K562 (cell line): ENCODE data around the gene MYRIP. TPM values are rescaled to one million over a fixed set of nuclear protein-coding genes. Genes with fewer than 3 reads are reported as not detected.

Source experiments
- ARID1B ChIP-seq: fragments of 450-650 bp; IDR thresholded peaks from 2 replicates; pipeline ENCODE4 v1.6.1; 2016; ENCODE audit warnings: antibody characterized with exemption, mild to moderate bottlenecking, inconsistent platforms
- CCAR2 ChIP-seq: fragments of 200-400 bp; formaldehyde crosslinking; IDR thresholded peaks from 2 replicates; pipeline ENCODE4 v1.6.1; 2017; ENCODE audit warnings: mild to moderate bottlenecking, low read depth, low read length
- CXXC5 ChIP-seq: fragments of 250-450 bp; sonication (Bioruptor Pico); IDR thresholded peaks from 2 replicates; pipeline ENCODE4 v1.8.0; 2022; ENCODE audit warnings: inconsistent platforms, mild to moderate bottlenecking, moderate library complexity
- FOXM1 ChIP-seq, 2 experiments: fragments of 450-650 bp in 1 of 2; sonication (generic) in 1 of 2; formaldehyde crosslinking in 1 of 2; IDR thresholded peaks; 2 replicates each; pipeline versions ENCODE4 v1.6.1 to v1.9.0; 2017 to 2022; ENCODE audit warnings: low read depth in 2 of 2, mild to moderate bottlenecking in 2 of 2, missing genetic modification reagents in 1 of 2, moderate library complexity in 1 of 2
- HDAC2 ChIP-seq: fragments of 450-650 bp; IDR thresholded peaks from 2 replicates; pipeline ENCODE4 v1.6.1; 2016; ENCODE audit warnings: mild to moderate bottlenecking
- MAFF ChIP-seq: IDR thresholded peaks from 2 replicates; pipeline ENCODE4 v1.6.1; 2012; ENCODE audit warnings: low read length, improper control_type of control experiment
- MAZ ChIP-seq, 2 experiments: fragments of 450-650 bp in 1 of 2; sonication (generic) in 1 of 2; formaldehyde crosslinking; IDR thresholded peaks in 1 of 2; conservative IDR thresholded peaks in 1 of 2; 2 replicates each; pipeline versions ENCODE4 v1.4.0 to v1.5.0; 2020; ENCODE audit warnings: mild to moderate bottlenecking in 1 of 2, missing genetic modification reagents in 1 of 2
- MCM5 ChIP-seq: fragments of 450-650 bp; IDR thresholded peaks from 2 replicates; pipeline ENCODE4 v1.6.1; 2016; ENCODE audit warnings: low read depth
- PHB2 ChIP-seq: fragments of 450-650 bp; IDR thresholded peaks from 2 replicates; pipeline ENCODE4 v1.6.1; 2017; ENCODE audit warnings: low read depth
- POLR2H ChIP-seq: IDR thresholded peaks from 2 replicates; pipeline ENCODE4 v1.6.1; 2016; ENCODE audit warnings: missing genetic modification characterization, low read depth, mild to moderate bottlenecking, control low read depth, missing compliant biosample characterization, moderate library complexity
- PRMT5 ChIP-seq: sonication (generic); formaldehyde crosslinking; IDR thresholded peaks from 2 replicates; pipeline ENCODE4 v1.5.0; 2020; ENCODE audit warnings: missing genetic modification reagents
- RCOR1 ChIP-seq, 2 experiments: IDR thresholded peaks; 2 replicates each; pipeline ENCODE4 v1.6.1; 2012; ENCODE audit warnings: low read depth in 2 of 2, low read length in 2 of 2, borderline replicate concordance in 1 of 2, improper control_type of control experiment in 1 of 2
- SP2 ChIP-seq: IDR thresholded peaks from 2 replicates; pipeline ENCODE4 v1.6.1; 2011; ENCODE audit warnings: mild to moderate bottlenecking, low read depth, low read length, moderate library complexity; ENCODE audit not compliant: poor library complexity, severe bottlenecking; ENCODE audit errors: extremely low read depth
- TAL1 ChIP-seq: fragments of 450-650 bp; IDR thresholded peaks from 2 replicates; pipeline ENCODE4 v1.6.1; 2016; ENCODE audit warnings: mild to moderate bottlenecking
- XRCC3 ChIP-seq: fragments of 450-650 bp; IDR thresholded peaks from 2 replicates; pipeline ENCODE4 v1.6.1; 2017; ENCODE audit warnings: mild to moderate bottlenecking, moderate library complexity
- ZNF263 ChIP-seq: sonication (generic); formaldehyde crosslinking; IDR thresholded peaks from 2 replicates; pipeline ENCODE4 v1.8.0; 2022; ENCODE audit warnings: mild to moderate bottlenecking, missing genetic modification reagents, borderline replicate concordance
- ZNF274 ChIP-seq: IDR thresholded peaks from 2 replicates; pipeline ENCODE4 v1.6.1; 2011; ENCODE audit warnings: low read depth, mild to moderate bottlenecking, low read length, moderate library complexity, borderline replicate concordance
- ZNF41 ChIP-seq: fragments of 250-450 bp; sonication (Bioruptor Pico); conservative IDR thresholded peaks from 2 replicates; pipeline ENCODE4 v1.4.0; 2020; ENCODE audit warnings: mild to moderate bottlenecking
- ZNF699 ChIP-seq: fragments of 250-450 bp; sonication (Bioruptor Pico); IDR thresholded peaks from 2 replicates; pipeline ENCODE4 v1.8.0; 2021; ENCODE audit warnings: mild to moderate bottlenecking, moderate library complexity; ENCODE audit not compliant: insufficient replicate concordance
- ZNF766 ChIP-seq: fragments of 200-800 bp; sonication (Bioruptor generic); conservative IDR thresholded peaks from 2 replicates; pipeline ENCODE4 v1.6.1; 2016; ENCODE audit warnings: missing genetic modification characterization, missing compliant biosample characterization
- polyA plus RNA-seq, 8 experiments: library from polyadenylated mRNA; depleted of rRNA in 4 of 8; stranded (reverse) in 5 of 8; unstranded in 3 of 8; fragments of >200 nt; fragmentation: Nextera tagmentation in 2 of 8; fragmentation: Illumina TruSeq in 1 of 8; extraction: Ambion mirVana in 2 of 8; extraction: Trizol in 1 of 8; gene quantifications; 2 replicates each; pipeline versions ENCODE4 v1.2.1 to v1.2.3, GENCODE V29; 2011 to 2014; ENCODE audit warnings: inconsistent platforms in 1 of 8, missing spikeins in 1 of 8
- total RNA-seq, 7 experiments: library from RNA; depleted of rRNA in 6 of 7; stranded (reverse); fragments of >200 nt in 6 of 7; fragmentation: Illumina TruSeq in 2 of 7; extraction: Trizol in 2 of 7; gene quantifications; 2 replicates each; pipeline versions ENCODE4 v1.2.1 to v1.2.3, GENCODE V29; 2011 to 2021; ENCODE audit warnings: low replicate concordance in 1 of 7
- TF ChIP-seq, protein P1 (sequence below): fragments of 200-800 bp; sonication (Bioruptor generic); IDR thresholded peaks from 2 replicates; pipeline ENCODE4 v1.6.1; 2017; ENCODE audit warnings: missing genetic modification characterization, missing compliant biosample characterization
- TF ChIP-seq, protein P2 (sequence below): fragments of 450-650 bp; formaldehyde crosslinking; IDR thresholded peaks from 2 replicates; pipeline ENCODE4 v1.4.0; 2020; ENCODE audit warnings: mild to moderate bottlenecking, moderate library complexity
- TF ChIP-seq, protein P3 (sequence below): sonication (generic); formaldehyde crosslinking; IDR thresholded peaks from 2 replicates; pipeline ENCODE4 v1.8.0; 2022; ENCODE audit warnings: missing genetic modification reagents, mild to moderate bottlenecking, moderate library complexity, borderline replicate concordance

The MYRIP gene
- total and polyA plus RNA-seq, 9 of the 15 experiments (the other 6 are each of a cell fraction or from before 2014, with no cell fraction given) = 0.03 to 0.12 TPM; not detected in 7

- TF ChIP-seq POLR2H (tag) (peak; percentile 86), RCOR1 (IDR thresholded peaks at IDR 0.05; ENCODE audit: borderline replicate concordance in 1 of 2, low read depth in 2 of 2, low read length in 2 of 2) (peak in 1 of 2 experiments; percentile 77; a peak in 1 of 4 replicates), MAZ (CRISPR knock-in tag; conservative IDR thresholded peaks at IDR 0.05 in 1 of 2, IDR thresholded peaks at IDR 0.05 in 1 of 2) (peak in 1 of 2 experiments; percentile 42; a peak in 2 of 4 replicates), MAFF (peak; percentile 99), CXXC5 (peak; percentile 55), PHB2 (no peak), ZNF41 (CRISPR knock-in tag) (peak; percentile 59; the same call in 1 of the 2 replicates), ARID1B (peak; percentile 84), TAL1 (peak; percentile 22; the same call in 1 of the 2 replicates), ZNF274 (no peak), HDAC2 (peak; percentile 52; the same call in 1 of the 2 replicates), SP2 (no peak), CCAR2 (no peak), PRMT5 (CRISPR knock-in tag) (no peak), FOXM1 (IDR thresholded peaks at IDR 0.05; ENCODE audit: low read depth) (no peak), FOXM1 (CRISPR knock-in tag; IDR thresholded peaks at IDR 0.05; ENCODE audit: low read depth) (no peak), ZNF263 (CRISPR knock-in tag) (no peak), XRCC3 (no peak), ZNF766 (CRISPR knock-in tag) (peak; percentile 89), MCM5 (no peak), ZNF699 (no peak)
- TF ChIP-seq, protein P1, sequence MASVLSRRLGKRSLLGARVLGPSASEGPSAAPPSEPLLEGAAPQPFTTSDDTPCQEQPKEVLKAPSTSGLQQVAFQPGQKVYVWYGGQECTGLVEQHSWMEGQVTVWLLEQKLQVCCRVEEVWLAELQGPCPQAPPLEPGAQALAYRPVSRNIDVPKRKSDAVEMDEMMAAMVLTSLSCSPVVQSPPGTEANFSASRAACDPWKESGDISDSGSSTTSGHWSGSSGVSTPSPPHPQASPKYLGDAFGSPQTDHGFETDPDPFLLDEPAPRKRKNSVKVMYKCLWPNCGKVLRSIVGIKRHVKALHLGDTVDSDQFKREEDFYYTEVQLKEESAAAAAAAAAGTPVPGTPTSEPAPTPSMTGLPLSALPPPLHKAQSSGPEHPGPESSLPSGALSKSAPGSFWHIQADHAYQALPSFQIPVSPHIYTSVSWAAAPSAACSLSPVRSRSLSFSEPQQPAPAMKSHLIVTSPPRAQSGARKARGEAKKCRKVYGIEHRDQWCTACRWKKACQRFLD (CRISPR knock-in tag) = peak; percentile 95
- TF ChIP-seq, protein P2, sequence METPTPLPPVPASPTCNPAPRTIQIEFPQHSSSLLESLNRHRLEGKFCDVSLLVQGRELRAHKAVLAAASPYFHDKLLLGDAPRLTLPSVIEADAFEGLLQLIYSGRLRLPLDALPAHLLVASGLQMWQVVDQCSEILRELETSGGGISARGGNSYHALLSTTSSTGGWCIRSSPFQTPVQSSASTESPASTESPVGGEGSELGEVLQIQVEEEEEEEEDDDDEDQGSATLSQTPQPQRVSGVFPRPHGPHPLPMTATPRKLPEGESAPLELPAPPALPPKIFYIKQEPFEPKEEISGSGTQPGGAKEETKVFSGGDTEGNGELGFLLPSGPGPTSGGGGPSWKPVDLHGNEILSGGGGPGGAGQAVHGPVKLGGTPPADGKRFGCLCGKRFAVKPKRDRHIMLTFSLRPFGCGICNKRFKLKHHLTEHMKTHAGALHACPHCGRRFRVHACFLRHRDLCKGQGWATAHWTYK (CRISPR knock-in tag) = peak; percentile 70; the same call in 1 of the 2 replicates
- TF ChIP-seq, protein P3, sequence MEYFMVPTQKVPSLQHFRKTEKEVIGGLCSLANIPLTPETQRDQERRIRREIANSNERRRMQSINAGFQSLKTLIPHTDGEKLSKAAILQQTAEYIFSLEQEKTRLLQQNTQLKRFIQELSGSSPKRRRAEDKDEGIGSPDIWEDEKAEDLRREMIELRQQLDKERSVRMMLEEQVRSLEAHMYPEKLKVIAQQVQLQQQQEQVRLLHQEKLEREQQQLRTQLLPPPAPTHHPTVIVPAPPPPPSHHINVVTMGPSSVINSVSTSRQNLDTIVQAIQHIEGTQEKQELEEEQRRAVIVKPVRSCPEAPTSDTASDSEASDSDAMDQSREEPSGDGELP = no peak
Measured at GRCh38 chr3:40299721-40300335, 490.4 kb downstream of the MYRIP start (continued).
